ENCODE measurements around the gene ZRANB1. TPM values are rescaled to one million over a fixed set of nuclear protein-coding genes. Genes with fewer than 3 reads are reported as not detected.

The ZRANB1 gene
- total and polyA plus RNA-seq, 10 of the 15 experiments (the other 5 are each of a cell fraction or from before 2014, with no cell fraction given): 1.7 to 11.8 (median 6.2) TPM

- Histone ChIP-seq H3K9ac (ENCODE audit: control insufficient read depth, insufficient read depth, low read length) (no peak overlapping the region), H3K4me3 (no peak overlapping the region)
- CTCF ChIA-PET: no interaction called here
These were observed 82.1 kb downstream of the ZRANB1 start for GRCh38 chr10:125023862-125024496.

More at GRCh38 chr10:125023862-125024496, 82.1 kb downstream of the ZRANB1 start:
- ChIA-PET POLR2A (no interaction called here), RAD21 (ENCODE audit: unreplicated experiment) (no interaction called here), SMC1A (ENCODE audit: uncharacterized antibody, unreplicated experiment) (no interaction called here)
- TF ChIP-seq ZNF207 (IDR thresholded peaks at IDR 0.05; ENCODE audit: borderline replicate concordance) (no peak), SMAD5 (IDR thresholded peaks at IDR 0.05; ENCODE audit: low read depth) (no peak), PAX5 (IDR thresholded peaks at IDR 0.05; ENCODE audit: borderline replicate concordance, low read depth, low read length) (no peak), RB1 (IDR thresholded peaks at IDR 0.05; ENCODE audit: borderline replicate concordance) (no peak), MTA3 (IDR thresholded peaks at IDR 0.05; ENCODE audit: borderline replicate concordance, low read length) (no peak), GATAD2B (conservative IDR thresholded peaks at IDR 0.05; ENCODE audit: low read depth) (no peak), SUZ12 (IDR thresholded peaks at IDR 0.05; ENCODE audit: unreplicated experiment) (no peak), POLR2A (IDR thresholded peaks at IDR 0.05; ENCODE audit: low read depth, low read length) (no peak), KAT2A (conservative IDR thresholded peaks at IDR 0.05; ENCODE audit: control insufficient read depth, low read depth, low read length) (no peak), RFX5 (IDR thresholded peaks at IDR 0.05; ENCODE audit: low read depth, low read length) (no peak), ZBTB4 (CRISPR knock-in tag; IDR thresholded peaks at IDR 0.05) (no peak)
- TF ChIP-seq, protein P1, sequence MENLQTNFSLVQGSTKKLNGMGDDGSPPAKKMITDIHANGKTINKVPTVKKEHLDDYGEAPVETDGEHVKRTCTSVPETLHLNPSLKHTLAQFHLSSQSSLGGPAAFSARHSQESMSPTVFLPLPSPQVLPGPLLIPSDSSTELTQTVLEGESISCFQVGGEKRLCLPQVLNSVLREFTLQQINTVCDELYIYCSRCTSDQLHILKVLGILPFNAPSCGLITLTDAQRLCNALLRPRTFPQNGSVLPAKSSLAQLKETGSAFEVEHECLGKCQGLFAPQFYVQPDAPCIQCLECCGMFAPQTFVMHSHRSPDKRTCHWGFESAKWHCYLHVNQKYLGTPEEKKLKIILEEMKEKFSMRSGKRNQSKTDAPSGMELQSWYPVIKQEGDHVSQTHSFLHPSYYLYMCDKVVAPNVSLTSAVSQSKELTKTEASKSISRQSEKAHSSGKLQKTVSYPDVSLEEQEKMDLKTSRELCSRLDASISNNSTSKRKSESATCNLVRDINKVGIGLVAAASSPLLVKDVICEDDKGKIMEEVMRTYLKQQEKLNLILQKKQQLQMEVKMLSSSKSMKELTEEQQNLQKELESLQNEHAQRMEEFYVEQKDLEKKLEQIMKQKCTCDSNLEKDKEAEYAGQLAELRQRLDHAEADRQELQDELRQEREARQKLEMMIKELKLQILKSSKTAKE (IDR thresholded peaks at IDR 0.05; ENCODE audit: low read depth, poor library complexity, severe bottlenecking): no peak
- intact Hi-C loops (cut with micrococcal nuclease; ENCODE audit: unreplicated experiment): no loop called here
- Histone ChIP-seq H3K9me3 (replicated peaks; ENCODE audit: control insufficient read depth, insufficient read depth, low read length) (no peaks in the 10 kb centered on the region; the same call in 2 of the 3 replicates), H3K4me1 (ENCODE audit: control insufficient read depth, insufficient read depth, low read length) (no peaks in the 10 kb centered on the region), H4K20me1 (ENCODE audit: control insufficient read depth, insufficient read depth) (no peaks in the 10 kb centered on the region), H3K4me2 (ENCODE audit: control insufficient read depth, insufficient read depth) (no peak overlapping the region), H3K79me2 (ENCODE audit: control insufficient read depth, insufficient read depth, low read length) (no peaks in the 10 kb centered on the region), H3K27me3 (replicated peaks in 1 of 2; ENCODE audit: control insufficient read depth in 2 of 2, insufficient read depth in 2 of 2, low read length in 1 of 2) (peaks cover under 1 to 3% of the 10 kb centered on the region in 2 experiments; a peak in 3 of 4 replicates), H3K27ac (ENCODE audit: control insufficient read depth, insufficient read depth) (no peak overlapping the region), H2AFZ (ENCODE audit: control insufficient read depth, low read depth, low read length) (no peak overlapping the region), H3K36me3 (ENCODE audit: control insufficient read depth in 2 of 2, insufficient read depth in 2 of 2, low read length in 1 of 2) (no peaks in the 10 kb centered on the region)
- ATAC-seq (no peak), DNase-seq (ENCODE audit: low read depth, low spot score) (no peak), FAIRE-seq (no peak)
- 65% methylated on average over 23 of the region's 26 CpGs for WGBS (ENCODE audit: insufficient coverage, insufficient replicate concordance, low lambda C conversion rate, missing lambda C conversion rate)
- in situ Hi-C loops (cut with MboI): no loop called here
- no TSS peak for BruUV-seq (replicated peaks)
